ENCODE results near the gene PTPRG. TPM values are rescaled to one million over a fixed set of nuclear protein-coding genes. Genes with fewer than 3 reads are reported as not detected.
A peak's percentile ranks its signal among the peaks of the same experiment; 100 is the strongest.

PTPRG gene
- total and polyA plus RNA-seq, 11 donors, result 8.0 to 48.5 (median 35.4) TPM

- intact Hi-C loops (cut with DNase I), result loop anchor here in 2 of 10 donors (10.0 kb wide), 2 partner anchors 110 to 170 kb away; partner anchors contain the start of gene PTPRG (in 1 of the 2)
- TF ChIP-seq POLR2A (IDR thresholded peaks at IDR 0.05) (no peak), CTCF (IDR thresholded peaks at IDR 0.05) (no peak)
- H3K4me3 ChIP-seq, result peak overlapping the region in 2 of 12 donors; percentile 17 to 20
- H3K4me1 ChIP-seq, result peaks cover 0 to 50% (median 22%) of the 10 kb centered on the region in 12 donors
- WGBS, 4 donors, result 61 to 71% (median 62%) methylated on average over 6 of the region's 6 CpGs
- no peaks in the 10 kb centered on the region for H3K27me3 ChIP-seq
- H3K36me3 ChIP-seq, result no peaks in the 10 kb centered on the region
- H3K9me3 ChIP-seq, result no peaks in the 10 kb centered on the region
- DNase-seq (no peak), ATAC-seq (peak in 1 of 4 donors; percentile 6)
- H3K27ac ChIP-seq, result peak overlapping the region in 4 of 12 donors; percentile 20 to 57 (median 24)
Measured at GRCh38 chr3:61734749-61735686, 173.6 kb downstream of the PTPRG start.

- Histone ChIP-seq H3K27ac (no peak overlapping the region), H3K4me3 (no peak overlapping the region), H3K36me3 (no peaks in the 10 kb centered on the region), H3K27me3 (no peaks in the 10 kb centered on the region), H3K9me3 (no peaks in the 10 kb centered on the region), H3K4me1 (peaks cover 0 to 58% (median 27%) of the 10 kb centered on the region in 12 donors)
- 88 to 94% (median 92%) methylated on average over 5 of the region's 5 CpGs for WGBS, 4 donors
- ATAC-seq, result no peak
- no peak for TF ChIP-seq CTCF (IDR thresholded peaks at IDR 0.05)
- TF ChIP-seq POLR2A (IDR thresholded peaks at IDR 0.05), result no peak
- intact Hi-C loops (cut with DNase I), result loop anchor here in 2 of 10 donors (10.0 kb wide), 2 partner anchors 108 to 172 kb away; partner anchors contain the start of gene PTPRG (in 1 of the 2)
- no peak for DNase-seq
Measured at GRCh38 chr3:61736506-61736905, 175.1 kb downstream of the PTPRG start.

GRCh38 chr3:61739640-61740039 is 178.3 kb downstream of the PTPRG start:
- peaks cover 0 to 53% (median 21%) of the 10 kb centered on the region in 12 donors for H3K4me1 ChIP-seq
- intact Hi-C loops (cut with DNase I), result loop anchor here in 2 of 10 donors (10.0 kb wide), 2 partner anchors 105 to 175 kb away; partner anchors contain the start of gene PTPRG (in 1 of the 2)
- 50 to 100% (median 97%) methylated on average over 1 of the region's 1 CpG for WGBS, 4 donors

More at GRCh38 chr3:61739640-61740039, 178.3 kb downstream of the PTPRG start:
- Histone ChIP-seq H3K9me3 (no peaks in the 10 kb centered on the region), H3K27ac (no peak overlapping the region), H3K36me3 (no peaks in the 10 kb centered on the region), H3K27me3 (no peaks in the 10 kb centered on the region), H3K4me3 (no peak overlapping the region)
- ATAC-seq, result no peak
- TF ChIP-seq CTCF (IDR thresholded peaks at IDR 0.05) (no peak), POLR2A (IDR thresholded peaks at IDR 0.05) (no peak)
- no peak for DNase-seq
